RPMI8226 (cell line): ENCODE measurements around the gene KIF19.
"Not testable (repeated sequence)": the region's sequence is repeated elsewhere in the genome, so short reads cannot be mapped to it uniquely, and the experiment has no call there.

Experiments used
- DNase-seq: peaks from one replicate; pipeline ENCODE4 v3.0.0-alpha.2; 2015

KIF19 gene

DNA sequence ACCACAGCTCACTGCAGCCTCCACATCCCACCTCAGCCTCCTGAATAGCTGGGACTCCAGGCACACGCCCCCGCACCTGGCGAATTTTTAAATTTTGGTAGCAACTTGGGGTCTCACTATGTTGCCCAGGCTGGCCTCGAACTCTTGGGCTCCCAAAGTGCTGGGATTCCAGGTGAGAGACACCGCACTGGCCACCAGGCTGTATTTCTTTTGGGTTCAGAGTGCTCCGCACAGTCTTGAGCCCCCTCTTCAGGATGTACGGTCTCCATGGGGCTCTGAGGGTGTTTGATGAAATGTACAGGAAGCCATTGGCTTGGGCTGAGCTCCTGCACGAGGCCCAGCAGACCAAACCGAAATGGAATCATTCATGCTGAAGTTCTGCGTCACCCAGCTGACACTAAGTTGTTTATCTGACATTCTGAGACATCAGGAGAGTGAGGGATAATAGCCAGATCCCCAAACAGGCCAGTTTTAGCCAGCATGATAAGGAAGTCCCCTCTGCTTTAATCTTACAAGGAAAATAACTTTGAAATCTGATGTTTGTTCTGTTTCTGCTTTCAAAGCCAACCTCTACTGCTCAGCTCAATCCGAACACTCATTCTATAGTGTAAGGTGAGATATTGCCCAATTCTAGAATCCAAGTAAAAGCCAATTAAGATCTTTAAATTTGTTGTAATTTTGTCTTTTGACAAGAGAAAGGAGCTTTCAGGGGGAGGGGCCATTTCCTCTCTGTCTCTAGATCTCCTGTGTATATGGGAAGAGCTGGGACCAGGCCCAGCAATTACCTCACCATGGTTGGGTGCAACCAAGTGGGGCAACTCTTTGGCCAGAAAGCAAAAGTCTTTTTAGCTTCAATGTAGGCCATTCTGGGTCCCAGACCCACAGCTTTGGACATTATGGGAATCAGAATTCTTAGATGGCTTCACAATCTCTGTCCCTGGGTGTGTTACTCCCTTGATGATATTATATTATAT, 64.9 kb downstream of the KIF19 start:
- DNase-seq, result no peak

DNA sequence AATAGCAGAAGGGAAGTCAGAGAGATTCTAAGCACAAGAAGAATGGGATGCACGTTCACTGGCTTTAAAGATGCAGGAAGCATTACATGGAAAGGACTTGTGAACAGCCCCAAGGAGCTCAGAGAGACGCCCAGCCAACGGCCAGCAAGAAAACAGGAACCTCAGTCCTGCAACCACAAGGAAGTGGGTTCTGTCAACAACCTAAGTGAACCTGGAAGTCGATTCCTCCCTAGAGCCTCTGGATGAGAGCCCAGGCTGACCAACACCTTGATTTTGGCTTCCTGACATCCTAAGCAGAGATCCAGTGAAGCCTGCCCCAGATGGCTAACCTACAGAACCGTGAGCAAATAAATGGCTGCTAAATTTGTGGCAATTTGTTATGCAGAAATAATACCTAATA, 65.7 kb downstream of the KIF19 start:
- DNase-seq, result no peak

GRCh38 chr17:74392848-74393247, 66.8 kb downstream of the KIF19 start:
- DNase-seq, result no peak

GRCh38 chr17:74393346-74393942, 67.4 kb downstream of the KIF19 start:
- DNase-seq, result no peak

GRCh38 chr17:74394275-74394950, 68.4 kb downstream of the KIF19 start:
- no peak for DNase-seq

DNA sequence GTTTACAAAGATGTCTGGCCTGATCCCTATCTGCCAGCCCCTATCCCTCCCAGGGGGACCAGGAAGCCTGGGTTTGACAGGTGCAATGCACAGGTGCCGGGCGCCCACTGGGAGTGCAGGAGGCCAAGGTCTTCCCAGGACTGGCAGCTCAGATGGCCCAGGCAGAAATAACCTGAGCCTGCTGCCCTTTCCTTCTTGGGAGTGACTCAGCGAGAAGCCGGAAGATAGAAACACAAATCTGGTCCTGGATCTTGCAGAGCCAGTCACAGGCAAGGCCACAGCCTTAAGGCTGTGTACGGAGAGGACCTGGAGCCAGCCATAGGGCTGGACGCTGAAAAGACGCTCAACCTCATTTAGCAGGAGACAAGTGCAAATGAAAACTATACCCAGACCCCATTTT, 69.0 kb downstream of the KIF19 start:
- DNase-seq, result no peak

GRCh38 chr17:74396567-74396966, 70.5 kb downstream of the KIF19 start:
- no peak for DNase-seq

DNA sequence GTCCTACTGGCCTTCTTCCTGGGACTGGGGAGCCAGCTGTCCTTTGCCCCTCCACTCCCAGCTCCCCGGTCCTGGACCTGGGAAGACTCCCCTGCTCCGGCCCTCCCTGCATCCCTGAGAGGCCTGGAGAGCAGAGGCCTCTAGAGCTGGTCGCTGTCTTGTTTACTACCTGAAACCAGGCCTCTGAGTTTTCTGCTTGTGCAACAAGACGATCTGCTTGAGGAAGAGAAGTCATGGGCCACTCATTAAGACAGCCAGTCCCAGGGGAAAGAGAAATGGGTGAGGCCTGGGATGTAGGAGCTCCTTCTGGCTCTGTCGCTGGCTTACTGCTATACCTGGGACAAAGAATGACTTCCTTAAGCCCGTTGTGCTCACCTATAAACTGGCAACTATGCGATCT, 76.0 kb downstream of the KIF19 start:
- DNase-seq, result no peak

GRCh38 chr17:74403512-74404137, 77.6 kb downstream of the KIF19 start:
- no peak for DNase-seq

- no peak for DNase-seq
These were observed 78.2 kb downstream of the KIF19 start for GRCh38 chr17:74404218-74404617.

- DNase-seq, result peak; percentile 36
These were observed 78.8 kb downstream of the KIF19 start for GRCh38 chr17:74404789-74405188.

- DNase-seq, result not testable (repeated sequence)
These were observed 79.3 kb downstream of the KIF19 start for GRCh38 chr17:74405311-74405710.
